HG03521 (cell line): Measurements from ENCODE around the gene ZNF490.

ENCODE experiments used
- ATAC-seq: cut with Tn5 transposase; IDR thresholded peaks from one replicate; pipeline ENCODE4 v1.9.1; 2021; ENCODE audit warnings: mild to moderate bottlenecking, moderate library complexity; ENCODE audit not compliant: unreplicated experiment

Gene ZNF490

DNA sequence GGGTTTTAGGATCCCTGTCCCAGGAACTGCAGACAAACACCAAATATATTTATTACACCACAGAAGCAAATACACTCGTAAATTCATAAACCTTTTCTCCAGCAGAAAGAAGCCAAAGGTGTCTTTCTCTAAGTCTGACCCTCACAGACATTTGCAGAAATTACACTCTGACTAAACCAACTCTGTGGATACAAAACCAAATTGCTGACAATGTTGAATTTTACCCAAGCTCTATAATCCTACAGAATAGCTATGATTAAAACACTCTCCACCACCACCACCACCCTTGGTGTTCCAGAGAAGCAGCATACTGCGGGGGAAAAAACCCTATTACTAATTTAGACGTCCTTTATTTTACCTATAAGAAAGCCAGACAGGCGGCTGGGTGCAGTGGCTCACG, 64.5 kb downstream of the ZNF490 start:
- no peak for ATAC-seq

DNA sequence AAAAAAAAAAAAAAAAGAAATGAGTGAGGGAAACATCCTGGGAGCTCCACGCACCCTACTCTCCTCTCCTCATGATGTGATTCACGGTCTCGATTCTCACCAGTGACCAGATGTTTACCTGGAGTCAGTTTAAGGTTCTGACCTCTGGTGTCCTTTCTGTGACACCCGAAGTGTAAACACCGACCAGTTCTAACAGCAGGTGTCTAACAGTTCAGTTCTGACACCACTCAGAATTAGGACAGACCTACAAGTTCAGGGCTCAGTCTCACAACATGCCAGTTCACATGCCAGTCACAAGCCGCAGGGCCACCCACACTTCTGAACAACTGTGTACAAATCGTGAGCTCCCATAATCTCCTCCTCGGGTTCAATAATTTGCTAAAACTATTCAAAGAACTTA, 65.3 kb downstream of the ZNF490 start:
- ATAC-seq = no peak

DNA sequence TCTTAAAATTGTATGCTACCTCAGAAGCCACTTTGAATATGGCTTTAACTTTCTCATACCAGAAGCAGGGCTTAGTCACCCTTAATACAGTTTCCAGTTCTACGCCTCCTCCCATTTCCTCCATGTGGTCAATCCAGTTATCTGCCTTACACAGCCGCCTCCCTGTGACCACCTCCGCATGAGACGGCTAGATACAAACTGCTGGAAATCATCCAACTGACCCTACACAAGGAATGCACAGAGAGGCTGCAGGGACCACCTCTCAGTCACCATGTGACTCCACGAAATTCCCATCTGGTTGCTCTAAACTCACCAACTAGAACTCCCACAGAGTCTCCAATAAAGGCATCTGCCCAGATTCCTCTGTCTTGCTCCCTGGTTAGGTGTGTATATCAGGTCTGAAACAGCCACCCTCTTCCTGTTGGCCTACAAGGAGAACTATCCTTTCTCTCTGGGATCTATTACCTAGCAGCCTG, 66.2 kb downstream of the ZNF490 start:
- ATAC-seq = no peak

DNA sequence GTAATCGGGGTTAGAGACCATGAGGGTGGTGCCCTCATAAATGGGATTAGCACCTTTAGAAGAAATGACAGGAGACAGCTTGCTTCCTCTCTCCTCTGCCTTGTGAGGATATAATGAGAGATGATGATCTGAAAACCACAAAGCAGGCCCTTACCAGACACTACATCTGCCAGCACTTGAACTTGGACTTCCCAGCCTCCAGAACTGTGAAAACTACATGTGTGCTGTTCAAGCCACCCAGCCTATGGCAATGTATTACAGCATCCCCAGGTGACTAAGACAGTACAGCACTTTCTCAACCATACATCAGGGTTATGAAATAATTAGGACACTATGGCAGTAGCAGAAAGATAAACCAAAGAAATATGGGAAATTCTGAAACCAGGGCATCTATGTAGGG, 66.8 kb downstream of the ZNF490 start:
- ATAC-seq = no peak
